Astrocyte of the cerebellum (primary cell): ENCODE measurements around the gene PPM1L.

Source experiments
- DNase-seq: peaks from one replicate; pipeline ENCODE4 v3.0.0-alpha.2; 2011; ENCODE audit warnings: low read depth
- H3K4me3 ChIP-seq: 2 replicates; pipeline ENCODE4 v1.5.1; 2011; ENCODE audit warnings: mild to moderate bottlenecking, low read depth, low read length, moderate library complexity
- in situ Hi-C: cut with HindIII; loops from 2 replicates; pipeline ENCODE4 v1.10.0; 2017; ENCODE audit warnings: low sequenced_read_pairs
- TF ChIP-seq, protein P1 (sequence below): IDR thresholded peaks from 2 replicates; pipeline ENCODE4 v1.5.1; 2012; ENCODE audit warnings: low read length, low read depth, moderate library complexity, mild to moderate bottlenecking; ENCODE audit errors: missing control alignments

PPM1L gene

DNA sequence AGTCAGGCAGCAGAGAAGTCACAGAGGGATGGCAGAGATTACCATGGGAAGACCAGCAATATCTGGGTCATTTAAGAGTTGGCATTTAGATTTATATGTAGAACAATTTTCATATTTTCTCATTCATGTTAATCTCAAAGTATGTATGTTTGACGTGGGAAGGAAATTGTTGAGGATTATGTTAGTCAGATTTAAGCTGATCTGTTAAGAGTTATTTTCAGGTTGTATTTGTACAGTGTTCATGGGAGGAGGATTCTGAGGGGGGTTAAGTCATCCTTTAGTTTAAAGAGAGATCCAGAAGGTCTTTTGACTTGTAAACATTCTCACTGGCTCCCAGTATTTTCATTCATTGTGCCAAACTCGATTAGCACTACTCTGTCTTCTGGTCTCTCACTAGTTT is 34.7 kb downstream of the PPM1L start:
- no peak for DNase-seq
- no peak overlapping the region for H3K4me3 ChIP-seq
- in situ Hi-C loops = no loop called here
- TF ChIP-seq, protein P1, sequence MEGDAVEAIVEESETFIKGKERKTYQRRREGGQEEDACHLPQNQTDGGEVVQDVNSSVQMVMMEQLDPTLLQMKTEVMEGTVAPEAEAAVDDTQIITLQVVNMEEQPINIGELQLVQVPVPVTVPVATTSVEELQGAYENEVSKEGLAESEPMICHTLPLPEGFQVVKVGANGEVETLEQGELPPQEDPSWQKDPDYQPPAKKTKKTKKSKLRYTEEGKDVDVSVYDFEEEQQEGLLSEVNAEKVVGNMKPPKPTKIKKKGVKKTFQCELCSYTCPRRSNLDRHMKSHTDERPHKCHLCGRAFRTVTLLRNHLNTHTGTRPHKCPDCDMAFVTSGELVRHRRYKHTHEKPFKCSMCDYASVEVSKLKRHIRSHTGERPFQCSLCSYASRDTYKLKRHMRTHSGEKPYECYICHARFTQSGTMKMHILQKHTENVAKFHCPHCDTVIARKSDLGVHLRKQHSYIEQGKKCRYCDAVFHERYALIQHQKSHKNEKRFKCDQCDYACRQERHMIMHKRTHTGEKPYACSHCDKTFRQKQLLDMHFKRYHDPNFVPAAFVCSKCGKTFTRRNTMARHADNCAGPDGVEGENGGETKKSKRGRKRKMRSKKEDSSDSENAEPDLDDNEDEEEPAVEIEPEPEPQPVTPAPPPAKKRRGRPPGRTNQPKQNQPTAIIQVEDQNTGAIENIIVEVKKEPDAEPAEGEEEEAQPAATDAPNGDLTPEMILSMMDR = no peak

DNA sequence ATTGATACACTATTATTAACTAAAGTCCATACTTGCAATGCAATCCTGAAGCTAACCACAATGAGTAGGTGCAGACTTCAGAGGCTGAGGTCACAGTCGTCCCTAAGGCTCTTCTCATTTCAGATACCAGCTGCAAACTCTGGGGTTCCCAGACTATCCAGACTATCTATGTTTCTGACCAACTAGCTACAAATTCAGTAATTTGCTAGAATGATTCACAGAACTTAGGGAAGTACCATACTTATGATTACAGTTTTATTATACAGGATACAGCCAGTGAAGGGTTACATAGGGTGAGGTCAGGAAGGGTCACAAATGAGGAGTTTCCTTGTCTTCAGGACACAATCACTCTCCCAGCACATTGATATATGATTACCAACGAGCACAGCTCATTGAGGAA is 36.5 kb downstream of the PPM1L start:
- DNase-seq = no peak
- in situ Hi-C loops = no loop called here
- TF ChIP-seq, protein P1 = no peak
- H3K4me3 ChIP-seq = no peak overlapping the region

DNA sequence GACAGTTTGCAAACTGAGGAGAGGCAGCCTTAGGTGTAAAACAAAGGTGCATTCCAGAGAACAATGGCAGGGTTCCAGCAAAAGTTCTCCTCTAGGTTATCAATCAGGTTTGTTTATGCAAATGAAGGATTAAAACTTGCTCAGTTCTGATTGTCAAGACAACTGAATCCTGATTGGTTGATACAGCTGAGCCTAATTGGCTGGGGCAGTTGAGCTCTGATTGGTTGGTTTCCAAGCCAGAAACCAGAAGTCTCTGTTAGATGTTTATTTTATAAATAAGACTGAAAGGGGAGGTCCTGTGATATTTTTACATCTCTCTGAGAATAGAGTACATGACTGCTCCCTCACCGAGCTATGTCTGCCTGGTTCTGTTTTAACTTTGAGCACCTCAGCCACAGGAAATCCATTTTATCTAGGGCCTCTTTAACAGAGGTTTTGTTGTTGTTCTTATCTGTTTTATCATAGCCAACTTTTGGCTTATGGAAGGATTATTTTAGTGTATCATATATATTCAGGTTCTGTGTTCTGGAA is 37.8 kb downstream of the PPM1L start:
- DNase-seq = no peak
- TF ChIP-seq, protein P1 = no peak
- no peak overlapping the region for H3K4me3 ChIP-seq
- in situ Hi-C loops = no loop called here

DNA sequence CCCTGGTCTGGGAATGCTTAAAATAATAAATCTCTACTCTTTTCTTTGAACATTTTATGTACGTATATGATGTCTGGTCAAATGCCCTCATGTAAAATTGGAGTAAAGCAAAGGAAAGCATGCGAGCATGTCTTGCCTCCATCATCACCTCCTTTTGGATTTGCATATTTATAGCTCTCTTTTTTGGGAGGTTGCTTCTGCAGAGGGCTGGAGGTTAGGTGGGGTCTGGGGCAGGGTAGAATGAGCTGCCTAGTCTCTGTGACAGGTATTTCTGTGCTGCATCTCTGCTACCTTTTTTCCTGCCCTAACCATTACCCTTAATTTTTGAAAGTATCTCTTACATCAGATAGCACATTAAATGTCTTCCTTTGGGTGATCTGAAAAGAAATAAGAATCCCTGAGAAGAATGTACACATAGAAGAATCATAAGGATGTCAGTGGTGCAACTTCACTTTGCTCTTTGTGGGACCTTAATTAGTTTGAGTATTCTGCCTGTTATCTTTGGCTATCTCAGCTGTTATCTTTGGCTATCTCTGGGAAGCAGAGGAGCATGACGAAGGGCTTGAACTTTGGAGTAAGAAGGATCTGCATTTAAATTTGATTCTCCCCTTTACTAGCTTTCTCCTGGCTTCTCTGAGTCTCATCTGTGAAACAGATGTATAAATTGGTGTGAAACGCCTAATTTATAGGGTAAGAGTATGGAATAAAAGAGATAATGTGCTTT is 40.2 kb downstream of the PPM1L start:
- DNase-seq = no peak
- H3K4me3 ChIP-seq = no peak overlapping the region
- in situ Hi-C loops = no loop called here
- TF ChIP-seq, protein P1 = no peak

DNA sequence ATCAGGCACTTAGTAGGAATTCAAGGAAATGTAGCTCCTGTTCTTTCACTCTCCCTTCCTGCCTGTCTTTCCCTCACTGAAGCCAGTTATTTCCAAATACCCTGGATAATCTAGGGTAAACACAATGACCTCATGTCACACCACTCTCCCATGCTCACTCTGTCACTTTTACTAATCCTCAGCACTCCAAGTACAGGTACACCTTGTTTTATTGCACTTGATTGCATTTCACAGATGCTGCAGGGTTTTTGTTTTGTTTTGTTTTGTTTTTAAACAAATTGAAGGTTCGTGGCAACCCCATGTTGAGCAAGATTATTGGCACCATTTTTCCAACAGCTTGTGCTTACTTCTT is 40.8 kb downstream of the PPM1L start:
- TF ChIP-seq, protein P1 = no peak
- in situ Hi-C loops = no loop called here
- no peak overlapping the region for H3K4me3 ChIP-seq
- no peak for DNase-seq

DNA sequence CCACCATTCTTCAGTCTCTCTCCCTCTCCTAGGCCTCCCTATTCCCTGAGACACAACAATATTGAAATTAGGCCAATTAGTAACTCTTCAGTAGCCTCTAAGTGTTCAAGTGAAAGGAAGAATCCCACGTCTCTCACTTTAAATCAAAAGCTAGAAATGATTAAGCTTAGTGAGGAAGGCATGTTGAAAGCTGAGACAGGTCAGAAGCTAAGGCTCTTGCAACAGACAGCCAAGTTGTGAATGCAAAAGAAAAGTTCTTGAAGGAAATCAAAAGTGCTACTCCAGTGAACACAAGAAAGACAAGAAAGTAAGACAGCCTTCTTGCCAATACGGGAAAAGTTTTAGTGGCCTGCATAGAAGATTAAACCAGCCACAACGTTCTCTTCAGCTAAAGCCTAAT is 41.3 kb downstream of the PPM1L start:
- in situ Hi-C loops = no loop called here
- H3K4me3 ChIP-seq = no peak overlapping the region
- DNase-seq = no peak
- TF ChIP-seq, protein P1 = no peak
